Measurements from ENCODE around the gene DUSP7.

DUSP7 gene

GRCh38 chr3:52061121-52061910 is 4.9 kb upstream of the DUSP7 start:
- no peak for DNase-seq (ENCODE audit: low read depth in 2 of 2)
- TF ChIP-seq CTCF (IDR thresholded peaks at IDR 0.05; ENCODE audit: low read depth, low read length): no peak
- no peak overlapping the region for H3K4me3 ChIP-seq (replicated peaks in 1 of 2; ENCODE audit: low read depth in 2 of 2, low read length in 2 of 2)

- DNase-seq (ENCODE audit: low read depth in 2 of 2): no peak
- no peak overlapping the region for H3K4me3 ChIP-seq (replicated peaks in 1 of 2; ENCODE audit: low read depth in 2 of 2, low read length in 2 of 2)
- no peak for TF ChIP-seq CTCF (IDR thresholded peaks at IDR 0.05; ENCODE audit: low read depth, low read length)
Observed at GRCh38 chr3:52059781-52060180, 3.4 kb upstream of the DUSP7 start.

DNA sequence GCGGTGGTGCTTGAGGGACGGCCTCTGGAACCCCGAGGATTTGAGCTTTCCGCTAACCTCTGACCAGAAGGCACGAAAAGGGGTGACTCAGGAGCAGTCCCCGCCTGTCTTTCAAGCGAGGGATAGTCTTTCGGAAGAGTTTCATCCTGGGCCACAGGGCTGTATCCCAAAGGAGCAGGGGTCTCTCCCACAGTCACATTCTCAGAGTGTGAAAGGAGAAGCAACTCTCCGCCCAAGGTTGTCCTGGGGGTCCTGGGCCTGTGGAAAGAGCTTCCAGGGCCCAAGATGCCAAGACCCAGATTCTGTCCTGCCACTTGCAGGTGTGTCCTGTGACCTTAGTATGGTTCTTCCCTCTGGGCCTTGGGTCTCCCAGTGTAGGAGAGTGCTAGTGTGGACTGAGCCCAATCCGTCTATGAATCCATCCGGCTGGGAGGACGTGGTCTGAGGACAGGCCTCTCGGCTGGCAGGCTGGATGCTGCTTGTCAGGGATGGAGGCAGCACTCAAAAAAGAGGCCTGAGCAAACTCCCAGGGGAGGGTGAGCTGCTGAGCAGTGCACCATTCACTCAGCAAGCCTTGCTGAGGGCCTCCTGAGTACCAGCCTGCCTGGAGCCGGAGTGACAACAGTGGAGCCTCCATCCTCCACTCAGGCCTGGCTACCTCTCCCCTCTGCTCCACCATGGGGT is 1.6 kb upstream of the DUSP7 start:
- TF ChIP-seq CTCF (IDR thresholded peaks at IDR 0.05; ENCODE audit: low read depth, low read length): no peak
- H3K4me3 ChIP-seq (replicated peaks in 1 of 2; ENCODE audit: low read depth in 2 of 2, low read length in 2 of 2): peak overlapping the region; percentile 52 to 57
- DNase-seq (ENCODE audit: low read depth in 2 of 2): no peak

- peak; percentile 99 for DNase-seq (ENCODE audit: low read depth in 2 of 2)
- H3K4me3 ChIP-seq (replicated peaks in 1 of 2; ENCODE audit: low read depth in 2 of 2, low read length in 2 of 2): peak overlapping the region; percentile 60 to 67
- TF ChIP-seq CTCF (IDR thresholded peaks at IDR 0.05; ENCODE audit: low read depth, low read length): no peak
Observed at GRCh38 chr3:52056968-52057811, 819 bp upstream of the DUSP7 start.

GRCh38 chr3:52055537-52056351 is 627 bp downstream of the DUSP7 start:
- peak; percentile 57 to 58 for DNase-seq (ENCODE audit: low read depth in 2 of 2)
- peak overlapping the region; percentile 67 to 82 for H3K4me3 ChIP-seq (replicated peaks in 1 of 2; ENCODE audit: low read depth in 2 of 2, low read length in 2 of 2)
- no peak for TF ChIP-seq CTCF (IDR thresholded peaks at IDR 0.05; ENCODE audit: low read depth, low read length)
